ENCODE data around the gene BUD23.
"Not testable (repeated sequence)": the region's sequence is repeated elsewhere in the genome, so short reads cannot be mapped to it uniquely, and the experiment has no call there.

BUD23 gene, protein sequence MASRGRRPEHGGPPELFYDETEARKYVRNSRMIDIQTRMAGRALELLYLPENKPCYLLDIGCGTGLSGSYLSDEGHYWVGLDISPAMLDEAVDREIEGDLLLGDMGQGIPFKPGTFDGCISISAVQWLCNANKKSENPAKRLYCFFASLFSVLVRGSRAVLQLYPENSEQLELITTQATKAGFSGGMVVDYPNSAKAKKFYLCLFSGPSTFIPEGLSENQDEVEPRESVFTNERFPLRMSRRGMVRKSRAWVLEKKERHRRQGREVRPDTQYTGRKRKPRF

DNA sequence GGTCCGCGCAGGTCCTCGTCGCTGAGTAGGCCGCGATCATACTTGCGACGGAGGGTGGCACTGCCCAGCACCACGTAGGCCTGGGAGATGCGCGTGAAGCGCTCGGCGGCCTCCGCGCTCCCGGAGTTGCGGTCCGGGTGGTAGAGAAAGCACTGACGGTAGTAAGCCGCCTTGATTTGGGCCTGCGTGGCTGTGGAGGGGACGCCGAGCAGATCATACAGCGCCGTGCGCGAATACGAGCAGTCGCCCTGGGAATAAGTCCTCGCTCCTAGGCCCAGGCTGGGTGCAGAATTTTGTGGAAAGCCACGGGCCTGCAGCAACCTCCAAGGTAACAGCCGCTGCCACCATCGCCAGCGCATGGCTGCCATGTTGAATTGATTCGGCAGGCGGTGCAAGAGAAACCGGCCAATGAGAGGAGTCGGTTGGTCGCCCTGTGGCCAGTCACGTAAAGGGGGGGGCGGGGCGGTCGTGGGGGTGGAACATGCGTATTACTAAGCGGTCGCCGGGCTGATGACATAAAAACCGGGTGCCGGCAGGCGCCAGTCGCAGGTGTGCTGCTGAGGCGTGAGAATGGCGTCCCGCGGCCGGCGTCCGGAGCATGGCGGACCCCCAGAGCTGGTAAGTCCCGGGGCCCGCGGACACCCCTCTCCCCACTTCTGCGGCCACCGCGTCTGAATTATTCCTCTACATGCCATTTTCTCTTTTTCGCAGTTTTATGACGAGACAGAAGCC lies at the start of gene BUD23, which contains the start of gene DNAJC30:
TSS of gene BUD23 (plus strand) at position 542 of the 732 bp plus-strand sequence. CDS start at position 571, 29 bp downstream.
TSS of gene DNAJC30 (minus strand) at position 398 of the 732 bp plus-strand sequence. CDS start at position 368, 30 bp downstream.
- peak; percentile 96 for ATAC-seq

DNA sequence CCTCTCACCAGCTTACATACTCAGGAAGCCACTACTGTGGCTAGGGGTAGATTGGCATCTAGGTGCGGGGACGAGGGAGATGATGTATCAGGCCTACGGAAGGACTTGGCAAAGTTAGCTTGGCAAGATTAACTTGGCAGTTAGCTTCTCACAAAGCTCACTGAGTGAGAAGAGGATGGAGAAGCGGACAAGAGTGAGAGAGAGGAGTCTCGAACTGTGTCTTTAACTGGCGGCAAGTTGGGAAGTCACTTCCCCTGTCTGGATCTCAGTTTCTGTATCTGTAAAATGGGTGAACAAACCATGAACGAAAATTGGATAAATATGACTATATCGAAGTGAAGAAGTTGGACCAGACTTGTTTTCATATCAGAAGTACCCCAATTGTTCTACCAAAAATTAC lies 49.6 kb upstream of the BUD23 start:
- ATAC-seq, result no peak

DNA sequence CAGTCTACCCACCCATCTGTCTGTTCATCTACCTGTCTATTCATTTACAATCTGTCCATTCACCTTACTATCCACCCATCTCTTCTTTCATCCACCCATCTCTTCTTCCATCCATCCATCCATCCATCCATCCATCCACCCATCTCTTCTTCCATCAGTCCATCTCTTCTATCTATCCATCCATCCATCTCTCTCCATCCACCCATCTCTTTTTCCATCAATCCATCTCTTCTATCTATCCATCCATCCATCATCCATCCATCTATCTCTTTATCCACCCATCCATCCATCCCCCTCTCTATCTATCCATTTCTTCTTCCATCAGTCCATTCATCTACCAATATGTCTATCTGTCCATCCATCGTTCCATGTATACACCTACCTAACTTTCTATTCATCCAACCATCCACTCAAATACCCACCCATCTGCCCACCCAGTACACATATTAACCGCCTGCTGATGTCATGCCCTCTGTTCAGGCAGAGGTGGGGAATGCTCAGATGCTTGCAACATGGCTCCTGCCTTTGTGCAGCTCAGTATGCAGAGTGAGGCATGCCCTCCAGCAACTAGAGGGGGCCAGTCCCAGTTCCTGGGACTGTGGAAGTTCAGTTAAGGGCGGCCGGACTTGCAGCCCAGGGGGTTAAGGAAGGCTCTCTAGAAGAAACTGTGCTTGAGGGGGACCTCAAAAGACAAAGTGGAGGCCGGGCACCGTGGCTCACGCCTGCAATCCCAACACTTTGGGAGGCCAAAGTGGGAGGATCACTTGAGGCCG lies 47.8 kb upstream of the BUD23 start:
- no peak for ATAC-seq

DNA sequence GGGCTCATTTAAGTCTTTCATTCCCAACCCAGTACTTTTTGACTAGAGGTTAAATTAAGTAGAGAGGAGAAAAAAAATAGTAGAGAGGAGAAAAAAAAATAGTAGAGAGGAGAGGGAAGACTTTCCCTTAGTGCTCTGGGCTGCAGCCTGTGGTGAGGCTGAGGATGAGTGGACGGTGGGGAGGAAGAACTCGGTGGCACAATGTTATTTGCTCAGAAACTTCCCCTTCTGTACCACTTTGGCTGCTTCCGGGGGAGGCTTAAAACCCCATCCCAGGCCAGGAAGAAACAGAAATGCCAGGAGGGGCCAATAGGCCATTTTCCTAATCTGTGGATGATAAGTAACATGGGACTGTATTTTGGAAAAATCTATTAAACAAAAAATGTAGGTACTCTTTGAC lies 44.5 kb upstream of the BUD23 start:
- ATAC-seq, result no peak

DNA sequence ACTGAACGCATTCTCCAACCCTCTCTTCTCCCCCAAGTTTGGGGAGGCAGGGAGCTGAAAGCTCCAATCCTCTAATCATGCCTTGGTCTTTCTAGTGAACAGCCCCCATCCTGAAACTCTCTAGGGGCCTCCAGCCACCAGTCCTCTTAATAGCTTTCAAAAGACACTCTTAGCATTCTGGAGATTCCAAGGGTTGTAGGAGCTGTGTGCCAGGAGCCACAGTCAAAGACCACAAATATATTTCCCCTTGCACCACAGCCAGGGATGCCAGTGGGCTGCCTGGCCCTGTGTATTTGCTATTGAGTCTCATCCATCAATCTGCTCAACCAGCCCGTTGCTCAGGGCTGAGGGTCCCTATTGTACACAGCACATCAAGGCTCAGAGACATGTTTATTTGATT lies 40.6 kb upstream of the BUD23 start:
- ATAC-seq, result no peak

DNA sequence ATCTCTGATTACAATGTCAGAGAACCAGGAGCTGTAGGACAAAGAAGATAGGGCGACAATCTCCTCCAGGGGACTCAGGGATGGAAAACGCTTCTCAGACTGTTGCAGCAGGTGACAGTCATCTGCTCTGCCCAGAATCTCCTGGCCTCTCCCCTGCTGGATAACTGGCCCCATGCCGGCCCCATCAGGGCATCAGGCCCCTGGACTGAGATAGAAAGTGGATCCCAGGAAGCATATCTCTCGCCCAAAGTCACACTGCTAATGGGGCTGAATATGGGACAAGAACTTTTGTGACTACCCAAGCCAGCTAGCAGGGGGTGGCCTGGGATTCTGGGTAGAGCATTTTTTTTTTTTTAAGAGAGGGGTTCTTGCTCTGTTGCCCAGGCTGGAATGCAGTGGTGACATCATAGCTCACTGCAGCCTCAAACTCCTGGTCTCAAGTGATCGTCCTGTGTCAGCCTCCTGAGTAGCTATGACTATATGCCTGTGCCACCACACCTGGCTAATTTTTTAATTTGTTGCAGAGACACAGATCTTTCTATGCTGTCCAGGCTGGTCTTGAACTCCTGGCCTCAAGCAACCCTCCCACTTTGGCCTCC lies 38.6 kb upstream of the BUD23 start:
- no peak for ATAC-seq

DNA sequence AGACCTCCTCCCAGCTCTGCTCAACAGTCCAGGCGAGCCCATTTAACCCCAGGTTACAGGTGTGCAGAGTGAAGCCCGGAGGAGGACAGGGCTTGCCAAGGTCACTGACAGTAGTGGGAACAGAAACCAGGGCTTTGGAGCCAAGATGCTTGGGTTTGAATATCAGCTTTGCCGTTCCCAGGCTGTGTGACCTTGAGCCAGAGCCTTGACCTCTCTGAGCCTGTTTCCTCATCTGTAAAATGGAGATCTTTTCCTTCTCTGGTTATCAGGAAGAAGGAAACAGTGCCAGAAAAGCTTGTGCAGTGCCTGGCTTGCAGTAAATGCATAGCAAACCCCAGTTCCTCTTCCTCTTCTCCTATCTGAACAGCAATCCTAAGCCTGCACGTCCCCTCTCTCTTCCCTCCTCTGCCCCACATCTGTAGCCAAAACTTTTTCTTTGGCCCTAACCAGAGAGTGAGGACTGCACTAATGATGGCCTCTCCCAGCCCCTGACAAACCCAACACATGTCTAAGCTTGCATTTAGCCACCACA lies 37.7 kb upstream of the BUD23 start:
- no peak for ATAC-seq

DNA sequence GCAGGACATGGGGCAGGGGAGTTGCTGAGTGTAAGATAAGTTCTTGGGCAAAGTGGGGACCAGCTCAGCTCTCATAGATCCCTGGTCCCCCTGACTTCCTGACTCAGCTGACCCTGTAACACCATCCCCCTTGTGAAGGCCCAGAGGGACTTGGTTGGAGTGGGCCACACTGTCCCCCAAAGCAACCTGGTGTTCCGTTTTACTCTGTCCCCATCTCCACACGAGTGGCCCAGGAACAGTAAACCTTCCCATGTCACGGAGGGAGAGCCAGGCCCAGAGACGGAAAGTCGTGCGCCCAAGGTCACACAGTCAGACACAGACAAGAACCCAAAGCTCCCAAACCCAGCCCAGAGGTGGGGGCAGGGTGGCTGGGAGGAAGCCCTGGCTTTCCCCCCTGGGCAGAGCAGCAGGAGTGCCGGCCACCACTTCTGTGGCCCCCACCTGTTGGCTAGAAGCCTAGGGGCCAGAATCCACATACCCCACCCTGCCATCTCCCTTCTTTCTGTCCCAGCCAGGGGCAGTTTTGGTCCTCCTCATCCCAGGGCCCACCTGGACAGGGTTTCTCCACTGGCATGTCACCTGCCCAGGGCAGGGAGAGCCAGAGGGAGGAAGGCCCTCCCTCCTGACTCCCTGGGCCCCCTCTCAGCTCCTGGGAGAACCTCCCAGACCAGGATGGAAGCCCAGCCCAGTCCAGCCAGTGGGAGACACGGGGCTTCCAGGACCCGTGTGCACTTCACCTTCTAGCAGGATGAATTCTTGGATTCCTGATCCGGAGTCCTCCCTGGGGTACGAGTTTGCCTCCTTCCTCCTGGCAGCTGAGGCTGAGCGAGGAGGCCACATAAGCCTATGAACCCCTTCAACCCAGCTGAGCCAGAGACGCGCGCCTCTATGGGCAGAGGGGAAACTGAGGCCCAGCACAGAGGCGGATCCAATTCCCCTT lies 36.3 kb upstream of the BUD23 start:
- no peak for ATAC-seq

DNA sequence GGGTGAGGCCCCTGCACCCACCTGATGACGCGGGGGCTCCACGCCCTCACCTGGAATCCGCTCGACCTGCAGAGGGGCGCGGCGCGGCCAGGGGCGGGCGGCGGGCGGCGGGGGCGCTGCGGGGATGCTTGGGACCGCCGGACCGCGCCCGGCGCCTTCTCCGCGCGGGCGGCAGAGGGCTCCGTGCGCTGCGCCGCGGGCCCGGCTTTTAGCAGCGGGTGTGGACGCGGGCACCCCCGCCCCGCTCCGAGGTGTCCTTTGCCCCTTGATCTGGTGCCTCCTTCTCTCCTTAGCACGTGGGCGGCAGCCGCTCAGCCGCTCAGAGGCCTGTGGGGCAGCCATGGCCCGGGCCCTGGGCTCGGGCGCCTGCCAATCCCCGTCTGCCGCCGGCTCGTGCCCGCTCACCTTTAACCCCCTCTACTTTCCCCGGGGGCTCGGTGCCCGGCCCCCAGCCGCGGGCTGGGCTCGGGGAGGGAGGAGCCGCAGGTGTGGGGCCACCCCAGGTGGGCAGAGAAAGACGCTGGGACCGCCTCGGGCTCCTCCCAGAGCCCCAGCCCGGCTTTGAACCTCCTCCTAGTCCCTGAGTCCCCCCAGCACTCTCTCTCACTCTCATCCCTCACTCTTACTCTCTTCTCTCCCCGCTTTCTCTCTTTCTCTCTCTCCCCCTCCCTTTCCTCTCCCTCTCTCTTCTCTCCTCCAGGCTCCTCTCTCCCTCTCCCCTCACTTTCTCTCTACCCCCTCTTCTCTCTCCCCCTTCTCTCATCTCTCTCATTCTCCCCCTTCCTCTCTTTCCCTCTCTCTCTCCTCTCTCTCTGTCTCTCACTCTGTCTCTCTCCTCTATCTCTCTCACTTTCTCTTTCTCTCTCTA lies 35.4 kb upstream of the BUD23 start:
- peak; percentile 64 to 68 for ATAC-seq

DNA sequence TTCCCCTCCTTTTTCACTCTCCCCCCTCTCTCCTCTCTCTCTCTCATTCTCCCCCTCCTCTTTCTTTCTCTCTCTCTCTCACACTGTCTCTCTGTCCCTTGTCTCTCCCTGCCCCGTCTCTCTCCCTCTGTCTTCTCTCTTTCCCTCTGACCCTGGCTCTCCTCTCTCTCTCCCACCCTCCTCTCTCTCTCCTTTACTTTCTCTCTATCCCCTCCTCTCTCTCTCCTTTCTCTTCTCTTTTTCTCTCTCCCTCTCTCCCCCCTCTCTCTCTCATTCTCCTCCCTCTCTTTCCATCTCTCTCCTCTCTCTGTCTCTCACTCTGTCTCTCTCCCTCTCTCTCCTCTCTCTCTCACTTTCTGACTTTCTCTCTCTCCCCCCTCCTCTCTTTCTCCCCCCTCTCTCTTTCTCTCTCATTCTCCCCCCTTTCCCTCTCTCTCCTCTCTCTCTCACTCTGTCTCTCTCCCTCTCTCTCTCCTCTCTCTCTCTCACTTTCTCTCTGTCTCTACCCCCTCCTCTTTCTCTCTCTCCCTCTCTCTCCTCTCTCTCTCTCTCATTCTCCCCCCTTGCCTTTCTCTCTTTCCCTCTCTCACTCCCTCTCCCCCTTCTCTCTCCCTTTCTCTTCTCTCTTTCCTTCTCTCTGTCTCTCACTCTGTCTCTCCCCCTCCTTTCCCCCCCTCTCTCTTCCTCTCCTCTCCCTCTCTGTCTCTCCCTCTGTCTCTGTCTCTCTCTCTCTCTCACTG lies 34.6 kb upstream of the BUD23 start:
- no peak for ATAC-seq

DNA sequence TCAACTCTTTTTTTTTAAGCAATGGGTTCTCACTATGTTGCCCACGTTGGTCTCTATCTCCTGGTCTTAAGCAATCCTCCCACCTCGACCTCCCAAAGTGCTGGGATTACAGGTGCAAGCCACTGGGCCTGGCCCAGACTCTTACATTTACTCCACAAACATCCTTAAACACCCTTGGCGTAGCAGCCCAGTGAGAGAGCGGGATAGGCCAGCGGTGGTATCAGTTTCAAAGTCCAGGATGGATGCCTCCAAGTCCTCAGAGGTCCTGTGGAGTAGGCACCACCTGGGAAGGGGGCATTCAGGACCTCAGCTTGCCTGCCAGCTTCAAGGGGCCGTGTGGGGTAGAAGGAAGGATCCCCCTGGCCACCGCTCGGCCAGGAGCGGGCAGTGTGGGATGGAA lies 33.8 kb upstream of the BUD23 start:
- ATAC-seq, result no peak

DNA sequence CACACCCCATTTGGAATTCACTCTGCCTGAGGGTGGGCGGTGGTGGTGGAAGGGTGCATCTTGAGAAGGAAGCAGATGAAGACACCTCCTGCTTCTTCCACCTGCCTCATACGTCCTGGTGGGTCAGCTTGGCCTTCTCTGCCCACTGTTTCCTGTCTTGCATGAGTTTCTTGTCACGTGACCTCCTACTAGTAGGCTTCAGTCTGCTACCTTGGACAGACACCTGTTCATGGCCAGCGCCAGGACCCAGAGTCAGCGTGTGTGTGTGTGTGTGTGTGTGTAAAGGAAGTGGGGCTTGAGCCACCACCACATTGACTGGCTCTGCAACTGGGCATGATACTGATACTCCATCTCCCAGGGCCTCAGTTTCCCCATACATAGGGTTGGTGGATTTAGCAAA lies 32.9 kb upstream of the BUD23 start:
- ATAC-seq, result no peak

DNA sequence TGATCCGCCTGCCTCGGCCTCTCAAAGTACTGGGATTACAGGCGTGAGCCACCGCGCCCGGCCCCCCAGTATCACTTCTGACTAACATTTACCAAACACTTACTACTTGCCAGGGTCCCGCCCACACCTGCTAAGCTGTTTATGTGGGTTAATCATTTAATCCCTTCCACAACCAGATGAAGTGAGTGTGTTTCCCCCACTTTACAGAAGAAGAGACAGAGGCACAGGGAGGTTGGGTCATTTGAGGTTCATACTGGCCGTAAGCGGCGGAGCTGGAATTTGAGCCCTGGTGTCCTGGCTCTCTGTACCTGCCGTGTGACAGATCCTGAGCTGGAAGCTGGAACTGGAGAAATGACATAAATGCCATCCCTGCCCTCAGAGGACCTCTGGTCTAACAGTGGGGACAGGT lies 30.9 kb upstream of the BUD23 start:
- ATAC-seq, result no peak

DNA sequence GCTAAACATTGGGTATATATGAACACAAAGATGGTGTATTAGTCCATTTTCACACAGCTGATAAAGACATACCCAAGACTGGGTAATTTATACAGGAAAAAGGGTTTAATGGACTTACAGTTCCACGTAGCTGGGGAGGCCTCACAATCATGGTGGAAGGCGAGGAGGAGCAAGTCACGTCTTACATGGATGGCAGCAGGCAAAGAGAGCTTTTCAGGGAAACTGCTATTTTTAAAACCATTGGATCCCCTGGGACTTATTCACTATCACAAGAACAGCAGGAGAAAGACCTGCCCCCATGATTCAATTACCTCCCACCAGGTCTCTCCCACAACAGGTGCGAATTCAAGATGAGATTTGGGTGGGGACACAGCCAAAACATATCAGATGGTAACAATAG lies 28.1 kb upstream of the BUD23 start:
- not testable (repeated sequence) for ATAC-seq

DNA sequence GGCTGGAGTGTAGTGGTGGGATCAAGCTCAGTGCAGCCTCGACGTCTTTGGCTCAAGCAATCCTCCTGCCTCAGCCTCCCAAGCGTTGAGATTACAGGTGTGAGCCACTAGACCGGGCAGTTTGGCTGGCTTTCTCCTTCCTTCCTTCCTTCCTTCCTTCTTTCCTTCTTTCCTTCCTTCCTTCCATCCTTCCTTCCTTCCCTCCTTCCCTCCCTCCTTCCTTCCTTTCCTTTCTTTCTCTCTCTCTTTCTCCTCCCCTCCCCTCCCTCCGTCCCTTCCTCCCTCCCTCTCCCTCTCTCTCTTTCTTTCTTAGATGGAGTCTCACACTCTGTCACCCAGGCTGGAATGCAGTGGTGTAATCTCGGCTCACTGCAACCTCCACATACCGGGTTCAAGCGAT lies 23.4 kb upstream of the BUD23 start:
- ATAC-seq, result no peak

DNA sequence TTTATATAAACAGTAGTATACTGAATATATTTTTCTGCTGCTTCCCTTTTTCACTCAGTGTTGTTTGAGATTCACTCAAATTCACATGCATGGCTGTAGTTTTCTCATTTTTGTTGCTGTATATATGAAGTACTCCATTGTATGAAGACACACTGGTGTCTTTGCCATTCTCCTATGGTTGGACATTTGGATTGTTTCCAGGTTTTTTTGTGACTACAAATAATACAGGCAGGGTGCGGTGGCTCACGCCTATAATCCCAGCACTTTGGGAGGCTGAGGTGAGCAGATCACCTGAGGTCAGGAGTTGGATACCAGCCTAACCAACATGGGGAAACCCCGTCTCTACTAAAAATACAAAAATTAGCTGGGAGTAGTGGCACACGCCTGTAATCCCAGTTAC lies 22.8 kb upstream of the BUD23 start:
- not testable (repeated sequence) for ATAC-seq

DNA sequence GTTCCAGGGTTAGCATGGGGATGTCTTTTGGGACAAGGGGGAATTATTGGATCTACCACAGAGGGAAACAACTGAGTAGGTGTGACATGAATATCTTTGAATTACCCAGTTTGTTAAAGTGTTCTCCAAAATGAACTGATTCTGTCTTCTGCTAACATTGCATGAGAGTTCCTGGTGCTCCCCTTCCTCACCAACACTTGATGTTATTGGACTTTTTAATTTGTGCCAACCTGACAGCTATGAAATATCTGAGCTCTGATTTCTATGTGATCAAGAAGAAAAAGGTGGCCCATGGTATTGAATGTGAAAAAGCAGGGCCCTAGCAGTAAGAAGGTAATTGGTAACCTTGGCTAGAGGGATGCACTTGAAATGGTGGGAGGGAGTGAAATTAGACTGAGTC lies 20.4 kb upstream of the BUD23 start:
- no peak for ATAC-seq

DNA sequence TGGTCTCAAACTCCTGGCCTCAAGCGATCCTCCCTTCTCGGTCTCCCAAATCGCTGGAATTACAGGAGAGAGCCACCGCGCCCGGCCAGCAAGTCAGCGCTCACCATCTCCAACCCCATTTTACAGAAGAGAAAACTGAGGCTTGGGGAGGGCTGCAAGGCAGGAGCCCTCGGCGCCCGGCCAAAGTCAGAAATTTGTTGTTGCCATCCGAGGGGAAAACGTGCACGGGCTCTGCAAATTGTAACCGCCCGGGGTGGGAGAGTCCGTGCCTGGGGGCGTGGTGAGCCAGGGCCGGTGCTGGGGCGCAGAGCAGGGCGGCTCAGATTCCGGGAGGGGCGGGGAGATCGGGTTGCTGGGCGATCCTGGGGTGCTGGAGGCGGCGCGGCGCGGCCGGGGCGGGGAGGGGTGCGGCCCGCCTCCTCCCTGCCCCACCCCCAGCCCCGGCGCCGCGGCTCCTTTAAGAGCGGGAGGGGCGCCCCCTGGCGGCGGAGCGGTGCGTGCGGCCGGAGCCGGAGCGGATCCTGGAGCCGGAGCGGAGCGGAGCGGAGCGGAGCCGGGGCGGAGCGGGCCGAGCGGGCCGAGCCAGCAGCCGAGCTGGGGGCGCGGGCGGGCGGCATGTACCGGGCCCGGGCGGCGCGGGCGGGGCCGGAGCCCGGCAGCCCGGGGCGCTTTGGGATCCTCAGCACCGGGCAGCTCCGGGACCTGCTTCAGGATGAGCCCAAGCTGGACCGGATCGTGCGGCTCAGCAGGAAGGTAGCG lies 15.9 kb upstream of the BUD23 start, which contains the start of gene VPS37D:
TSS of gene VPS37D (plus strand) at position 488 of the 759 bp plus-strand sequence. CDS start at position 616, 128 bp downstream.
- ATAC-seq, result peak; percentile 93 to 94

Measured in activated CD4-positive, CD25-positive, alpha-beta regulatory T cell treated with anti-CD3 and anti-CD28 coated beads, Interleukin-2, amount 50 U/mL, for 24 hours (primary cell).